CD8-positive, alpha-beta memory T cell (primary cell): ENCODE data around the gene ZFP82. TPM values are rescaled to one million over a fixed set of nuclear protein-coding genes. Genes with fewer than 3 reads are reported as not detected.

Experiments
- CTCF ChIA-PET: fragments of 350-600 bp; sonication (Branson Sonifier 250); formaldehyde crosslinking; loops from one replicate; lab custom pipeline; 2021; ENCODE audit warnings: antibody characterized with exemption; lab: Charles Lee
- POLR2A ChIA-PET: fragments of 350-600 bp; sonication (Branson Sonifier 250); formaldehyde crosslinking; loops from one replicate; lab custom pipeline; 2021; ENCODE audit warnings: antibody characterized with exemption; lab: Charles Lee
- DNase-seq, 5 donors: peaks; one replicate each; pipeline versions ENCODE4 v3.0.0 to v3.0.0-alpha.2; 2020 to 2022; ENCODE audit warnings: mixed read lengths in 1 of 5
- H3K27ac ChIP-seq: one replicate; pipeline ENCODE4 v1.7.0; 2013; ENCODE audit warnings: low read depth, mild to moderate bottlenecking, low read length, moderate library complexity
- H3K27me3 ChIP-seq: 2 replicates; pipeline ENCODE4 v1.7.0; 2013; ENCODE audit warnings: low read length, mild to moderate bottlenecking; ENCODE audit not compliant: insufficient read depth, poor library complexity, severe bottlenecking
- H3K36me3 ChIP-seq: 2 replicates; pipeline ENCODE4 v1.7.0; 2013; ENCODE audit warnings: mild to moderate bottlenecking, low read length, moderate library complexity; ENCODE audit not compliant: insufficient read depth
- H3K4me1 ChIP-seq: 2 replicates; pipeline ENCODE4 v1.7.0; 2013; ENCODE audit warnings: mild to moderate bottlenecking, low read length, moderate library complexity; ENCODE audit not compliant: insufficient read depth
- H3K4me3 ChIP-seq: 2 replicates; pipeline ENCODE4 v1.7.0; 2013; ENCODE audit warnings: mild to moderate bottlenecking, low read length
- H3K9me3 ChIP-seq: 2 replicates; pipeline ENCODE4 v1.7.0; 2013; ENCODE audit warnings: mild to moderate bottlenecking, low read length
- H3K27ac Mint-ChIP-seq, 8 donors: one replicate each; pipeline ENCODE4 v1.8.0; 2020 to 2021; ENCODE audit warnings: mixed read lengths in 8 of 8, mild to moderate bottlenecking in 6 of 8, inconsistent platforms in 3 of 8, moderate library complexity in 3 of 8
- H3K27me3 Mint-ChIP-seq, 2 donors: one replicate each; pipeline ENCODE4 v1.8.0; 2020 to 2021; ENCODE audit warnings: mixed read lengths in 2 of 2, mild to moderate bottlenecking in 1 of 2, moderate library complexity in 1 of 2
- H3K36me3 Mint-ChIP-seq, 3 donors: one replicate each; pipeline ENCODE4 v1.8.0; 2020 to 2021; ENCODE audit warnings: mixed read lengths in 3 of 3, inconsistent platforms in 1 of 3, mild to moderate bottlenecking in 1 of 3
- H3K4me1 Mint-ChIP-seq, 3 donors: one replicate each; pipeline ENCODE4 v1.8.0; 2020 to 2021; ENCODE audit warnings: mixed read lengths in 3 of 3, inconsistent platforms in 1 of 3, mild to moderate bottlenecking in 1 of 3
- H3K4me3 Mint-ChIP-seq, 7 donors: one replicate each; pipeline ENCODE4 v1.8.0; 2020 to 2021; ENCODE audit warnings: mixed read lengths in 7 of 7, mild to moderate bottlenecking in 6 of 7, moderate library complexity in 4 of 7, inconsistent platforms in 2 of 7
- H3K9me3 Mint-ChIP-seq, 5 donors: one replicate each; pipeline ENCODE4 v1.8.0; 2020 to 2022; ENCODE audit warnings: mixed read lengths in 5 of 5, mild to moderate bottlenecking in 3 of 5, moderate library complexity in 2 of 5, inconsistent platforms in 1 of 5
- polyA plus RNA-seq: library from polyadenylated mRNA; unstranded; fragments of 300-500 nt; fragmentation: Illumina TruSeq; gene quantifications from one replicate; pipeline ENCODE4 v1.2.3, GENCODE V29; 2021
- total RNA-seq, 2 experiments: library from RNA; stranded (reverse); gene quantifications; one replicate each; pipeline ENCODE4 v1.2.3, GENCODE V29; 2021

Gene ZFP82
- total RNA-seq (1 to 10 TPM; 4.9 to 6.2 TPM), polyA plus RNA-seq (12.8 TPM)

DNA sequence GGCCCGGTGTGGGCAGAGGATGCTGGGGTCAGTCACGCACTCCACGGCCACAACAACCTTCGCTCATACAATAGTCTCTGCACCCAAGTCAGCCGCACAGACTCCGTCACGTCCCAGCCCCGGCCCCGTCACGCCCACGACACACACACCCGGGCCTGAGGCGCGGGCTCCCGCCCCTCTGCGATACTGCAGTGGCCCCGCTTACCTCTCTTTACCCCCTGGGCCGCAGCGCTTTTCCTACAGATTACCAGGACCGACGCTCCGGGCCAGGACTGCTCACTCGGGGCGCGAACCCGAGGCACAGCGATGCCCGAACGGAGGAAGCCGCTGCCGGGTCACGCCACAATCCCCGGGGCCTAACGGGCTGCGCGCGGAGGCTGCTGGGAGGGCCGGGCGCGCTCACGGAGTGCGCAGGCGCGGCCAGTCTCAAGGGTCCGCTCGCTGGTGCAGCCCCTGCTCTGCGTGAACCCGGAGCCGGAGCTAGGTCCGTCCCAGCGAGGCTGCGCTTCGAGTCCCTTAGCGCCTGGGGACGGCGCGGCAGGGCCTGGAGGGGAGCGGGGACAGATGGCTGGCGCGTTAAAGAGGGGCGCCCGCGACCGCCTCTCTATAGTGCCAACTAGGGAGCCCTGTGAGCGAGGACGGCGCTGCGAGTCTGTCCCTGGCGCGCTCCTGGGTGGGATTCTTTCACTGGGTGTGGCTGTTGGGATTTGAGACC, at the start of gene ZFP82:
ZFP82 (minus strand) TSS at position 358 of the 715 bp plus-strand sequence. CDS start 8,855 bp downstream, outside the sequence.
- ChIA-PET CTCF (no interaction called here), POLR2A (interaction anchor here (0.6 to 1.3 kb wide), 4 partner anchors 38 to 293 kb away, joined by 3 to 5 read pairs (median 4); partner anchors contain the start of gene ZNF566)
- peak within 1 kb of the TSS; percentile 63 for H3K4me3 ChIP-seq
- Mint-ChIP-seq H3K4me3 (peak within 1 kb of the TSS; percentile 89 to 95 (median 92)), H3K9me3 (peaks cover 3 to 29% (median 17%) of the 10 kb centered on the region in 5 donors), H3K36me3 (peaks cover 7 to 33% (median 29%) of the 10 kb centered on the region in 3 donors), H3K27ac (peak within 1 kb of the TSS; percentile 55 to 97 (median 95)), H3K27me3 (peaks cover 18 to 23% of the 10 kb centered on the region in 2 donors), H3K4me1 (peaks cover 23 to 42% (median 40%) of the 10 kb centered on the region in 3 donors)
- H3K36me3 ChIP-seq = no peaks in the 10 kb centered on the region
- peaks cover 11% of the 10 kb centered on the region for H3K4me1 ChIP-seq
- H3K9me3 ChIP-seq = no peaks in the 10 kb centered on the region
- DNase-seq = peak; percentile 63 to 80 (median 77)
- peaks cover 6% of the 10 kb centered on the region for H3K27me3 ChIP-seq
- H3K27ac ChIP-seq = peak within 1 kb of the TSS; percentile 78

DNA sequence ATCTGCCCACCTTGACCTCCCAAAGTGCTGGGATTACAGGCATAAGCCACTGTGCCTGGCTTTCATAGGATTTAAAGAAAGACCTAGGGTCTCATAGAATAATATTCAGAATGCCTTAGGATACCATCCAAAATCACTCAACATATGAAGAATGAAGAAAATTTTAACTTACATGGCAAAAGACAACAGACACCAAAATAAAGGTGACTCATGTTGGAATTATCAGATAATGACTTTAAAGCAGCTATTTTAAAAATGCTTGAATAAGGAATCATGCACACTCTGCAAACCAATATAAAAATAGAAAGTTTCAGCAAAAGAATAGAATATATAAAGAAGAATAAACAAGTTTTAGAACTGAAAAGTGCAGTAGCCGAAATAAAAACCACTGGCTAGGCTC, 41.6 kb upstream of the ZFP82 start:
- H3K36me3 ChIP-seq = peaks cover 4% of the 10 kb centered on the region
- no peaks in the 10 kb centered on the region for H3K4me1 ChIP-seq
- H3K4me3 ChIP-seq = no peak overlapping the region
- peaks cover 38 to 66% (median 51%) of the 10 kb centered on the region in 5 donors for H3K9me3 Mint-ChIP-seq
- DNase-seq = no peak
- no peak overlapping the region for H3K4me3 Mint-ChIP-seq
- H3K27me3 ChIP-seq = no peaks in the 10 kb centered on the region
- ChIA-PET CTCF (no interaction called here), POLR2A (no interaction called here)
- no peaks in the 10 kb centered on the region for H3K27me3 Mint-ChIP-seq
- H3K27ac Mint-ChIP-seq = peak overlapping the region in 1 of 8 donors; percentile 64
- H3K9me3 ChIP-seq = peaks cover 4% of the 10 kb centered on the region
- no peak overlapping the region for H3K27ac ChIP-seq
- H3K36me3 Mint-ChIP-seq = peaks cover 16 to 71% (median 64%) of the 10 kb centered on the region in 3 donors
- H3K4me1 Mint-ChIP-seq = no peaks in the 10 kb centered on the region

DNA sequence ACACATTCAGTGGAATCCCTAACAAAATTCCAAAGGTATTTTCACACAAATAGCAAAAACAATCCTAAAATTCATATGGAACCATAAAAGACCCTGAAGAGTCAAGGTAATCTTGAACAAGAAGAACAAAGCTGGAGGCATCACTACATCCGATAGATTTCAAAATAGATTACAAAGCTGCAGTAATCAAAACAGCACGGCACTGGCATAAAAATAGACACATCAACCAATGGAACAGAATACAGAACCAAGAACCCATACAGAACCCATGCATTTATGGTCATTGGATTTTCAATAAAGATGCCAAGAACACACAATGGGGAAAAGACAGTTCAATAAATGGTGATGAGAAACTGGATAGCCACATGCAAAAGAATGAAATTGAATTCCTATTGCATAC, 38.4 kb upstream of the ZFP82 start:
- Mint-ChIP-seq H3K27me3 (no peaks in the 10 kb centered on the region), H3K36me3 (peaks cover 26 to 73% (median 67%) of the 10 kb centered on the region in 3 donors), H3K4me1 (peaks cover 0 to 2% (median 0%) of the 10 kb centered on the region in 3 donors), H3K27ac (no peak overlapping the region), H3K4me3 (no peak overlapping the region), H3K9me3 (peaks cover 50 to 79% (median 69%) of the 10 kb centered on the region in 5 donors)
- ChIA-PET POLR2A (no interaction called here), CTCF (no interaction called here)
- H3K36me3 ChIP-seq = peaks cover 8% of the 10 kb centered on the region
- no peak overlapping the region for H3K4me3 ChIP-seq
- DNase-seq = no peak
- peaks cover 20% of the 10 kb centered on the region for H3K9me3 ChIP-seq
- H3K27me3 ChIP-seq = no peaks in the 10 kb centered on the region
- no peak overlapping the region for H3K27ac ChIP-seq
- no peaks in the 10 kb centered on the region for H3K4me1 ChIP-seq

DNA sequence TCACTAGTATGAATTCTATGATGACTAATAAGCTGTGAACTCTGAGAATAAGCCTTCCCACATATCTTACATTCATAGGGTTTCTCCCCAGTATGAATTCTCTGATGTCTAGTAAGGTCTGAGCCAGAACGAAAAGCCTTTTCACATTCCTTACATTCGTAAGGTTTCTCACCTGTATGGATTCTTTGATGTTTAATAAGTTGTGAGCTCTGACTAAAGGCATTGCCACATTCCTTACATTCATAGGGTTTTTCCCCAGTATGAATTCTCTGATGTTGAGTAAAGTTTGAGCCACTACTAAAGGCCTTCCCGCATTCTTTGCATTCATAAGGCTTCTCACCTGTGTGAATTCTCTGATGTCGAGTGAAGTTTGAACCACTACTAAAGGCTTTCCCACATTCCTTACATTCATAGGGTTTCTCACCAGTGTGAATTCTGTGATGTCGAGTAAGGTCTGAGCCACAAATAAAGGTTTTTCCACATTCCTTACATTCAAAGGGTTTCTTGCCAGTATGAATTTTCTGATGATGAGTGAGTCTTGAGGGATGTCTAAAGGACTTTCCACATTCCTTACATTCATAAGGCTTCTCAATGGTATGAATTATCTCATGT, 30.7 kb upstream of the ZFP82 start:
- no peak for DNase-seq
- Histone ChIP-seq H3K27ac (no peak overlapping the region), H3K9me3 (peaks cover 40% of the 10 kb centered on the region), H3K4me1 (no peaks in the 10 kb centered on the region), H3K4me3 (peak overlapping the region; percentile 1), H3K36me3 (peaks cover 24% of the 10 kb centered on the region), H3K27me3 (no peaks in the 10 kb centered on the region)
- H3K4me1 Mint-ChIP-seq = peaks cover 0 to under 1% (median 0%) of the 10 kb centered on the region in 3 donors
- peaks cover 24 to 70% (median 68%) of the 10 kb centered on the region in 3 donors for H3K36me3 Mint-ChIP-seq
- no peak overlapping the region for H3K4me3 Mint-ChIP-seq
- peaks cover 44 to 93% (median 89%) of the 10 kb centered on the region in 5 donors for H3K9me3 Mint-ChIP-seq
- CTCF ChIA-PET = interaction anchor here (0.9 kb wide), 1 partner anchor 1887 kb away, joined by 3 read pairs; the partner anchor contains the start of gene CATSPERG
- POLR2A ChIA-PET = no interaction called here
- H3K27me3 Mint-ChIP-seq = no peaks in the 10 kb centered on the region
- no peak overlapping the region for H3K27ac Mint-ChIP-seq

DNA sequence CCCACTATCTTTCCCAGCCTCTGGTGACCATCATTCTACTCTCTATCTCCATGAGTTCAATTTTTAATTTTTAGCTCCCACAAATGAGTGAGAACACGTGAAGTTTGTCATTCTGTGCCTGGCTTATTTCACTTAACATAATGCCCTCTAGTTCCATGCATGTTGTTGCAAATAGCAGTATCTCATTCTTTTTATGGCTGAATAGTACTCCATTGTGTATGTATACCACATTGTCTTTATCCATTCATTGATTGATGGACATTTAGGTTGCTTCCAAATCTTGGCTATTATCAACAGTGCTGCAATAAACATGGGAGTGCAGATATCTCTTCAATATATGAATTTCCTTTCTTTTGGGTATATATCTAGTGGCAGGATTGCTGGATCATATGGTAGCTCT, 22.9 kb upstream of the ZFP82 start:
- ChIA-PET CTCF (no interaction called here), POLR2A (no interaction called here)
- peaks cover 0 to 30% (median 12%) of the 10 kb centered on the region in 3 donors for H3K36me3 Mint-ChIP-seq
- H3K27me3 Mint-ChIP-seq = no peaks in the 10 kb centered on the region
- no peak overlapping the region for H3K27ac ChIP-seq
- no peaks in the 10 kb centered on the region for H3K36me3 ChIP-seq
- H3K4me3 Mint-ChIP-seq = no peak overlapping the region
- no peaks in the 10 kb centered on the region for H3K4me1 ChIP-seq
- DNase-seq = no peak
- no peaks in the 10 kb centered on the region for H3K27me3 ChIP-seq
- H3K4me1 Mint-ChIP-seq = no peaks in the 10 kb centered on the region
- H3K9me3 ChIP-seq = peaks cover 7% of the 10 kb centered on the region
- no peak overlapping the region for H3K27ac Mint-ChIP-seq
- no peak overlapping the region for H3K4me3 ChIP-seq
- peaks cover 24 to 81% (median 68%) of the 10 kb centered on the region in 5 donors for H3K9me3 Mint-ChIP-seq

DNA sequence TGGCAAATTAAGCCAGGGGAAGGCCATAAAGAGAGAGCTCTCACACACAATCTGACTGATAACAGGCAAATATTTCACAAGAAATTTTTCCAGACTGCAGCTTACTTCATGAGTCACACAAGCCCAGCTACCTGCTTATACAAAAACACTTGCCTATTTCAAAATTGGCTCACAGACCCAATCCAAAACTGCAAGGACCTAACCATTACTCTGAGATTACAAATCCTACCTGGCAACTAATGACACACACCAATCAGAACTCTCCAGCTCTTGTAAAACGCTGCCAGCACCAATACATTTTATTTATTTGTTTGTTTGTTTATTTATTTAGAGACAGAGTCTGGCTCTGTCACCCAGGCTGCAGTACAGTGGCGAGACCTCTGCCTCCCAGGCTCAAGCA, 18.1 kb upstream of the ZFP82 start:
- H3K4me1 Mint-ChIP-seq = no peaks in the 10 kb centered on the region
- no peaks in the 10 kb centered on the region for H3K36me3 ChIP-seq
- H3K4me3 Mint-ChIP-seq = no peak overlapping the region
- CTCF ChIA-PET = no interaction called here
- DNase-seq = no peak
- no peaks in the 10 kb centered on the region for H3K9me3 ChIP-seq
- POLR2A ChIA-PET = no interaction called here
- no peaks in the 10 kb centered on the region for H3K4me1 ChIP-seq
- no peak overlapping the region for H3K27ac ChIP-seq
- no peak overlapping the region for H3K4me3 ChIP-seq
- H3K27me3 Mint-ChIP-seq = peaks cover 2 to 3% of the 10 kb centered on the region in 2 donors
- peaks cover 0 to 20% (median 5%) of the 10 kb centered on the region in 3 donors for H3K36me3 Mint-ChIP-seq
- no peaks in the 10 kb centered on the region for H3K27me3 ChIP-seq
- H3K9me3 Mint-ChIP-seq = peaks cover 24 to 76% (median 53%) of the 10 kb centered on the region in 5 donors
- no peak overlapping the region for H3K27ac Mint-ChIP-seq

DNA sequence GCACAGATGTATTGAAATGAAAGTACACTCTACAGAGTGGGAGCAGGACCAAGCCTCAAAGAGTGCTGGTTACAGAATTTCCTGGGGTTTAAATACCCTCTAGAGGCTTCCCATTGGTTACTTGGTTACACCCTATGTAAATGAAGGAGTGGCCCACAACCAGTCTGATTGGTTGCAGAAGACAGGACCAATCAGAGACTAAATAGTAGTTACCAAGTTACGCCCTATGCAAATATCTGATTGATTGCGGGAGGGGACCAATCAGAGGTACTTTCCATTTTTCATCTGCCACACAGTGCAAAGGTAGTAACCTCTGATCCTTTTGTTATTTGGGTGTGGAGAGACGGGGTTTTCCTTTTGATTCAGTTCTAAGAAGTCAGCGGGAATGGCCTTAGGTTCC, 5.5 kb upstream of the ZFP82 start:
- DNase-seq = no peak

More for the DNA sequence above, 5.5 kb upstream of the ZFP82 start:
- peaks cover 6% of the 10 kb centered on the region for H3K27me3 ChIP-seq
- H3K4me1 Mint-ChIP-seq = peaks cover 5 to 7% (median 6%) of the 10 kb centered on the region in 3 donors
- H3K27ac ChIP-seq = no peak overlapping the region
- no peak overlapping the region for H3K27ac Mint-ChIP-seq
- H3K27me3 Mint-ChIP-seq = peaks cover 36 to 51% of the 10 kb centered on the region in 2 donors
- CTCF ChIA-PET = no interaction called here
- H3K36me3 ChIP-seq = no peaks in the 10 kb centered on the region
- no peak overlapping the region for H3K4me3 Mint-ChIP-seq
- POLR2A ChIA-PET = no interaction called here
- H3K4me1 ChIP-seq = peaks cover 2% of the 10 kb centered on the region
- peaks cover 6 to 42% (median 26%) of the 10 kb centered on the region in 5 donors for H3K9me3 Mint-ChIP-seq
- H3K4me3 ChIP-seq = no peak overlapping the region
- H3K36me3 Mint-ChIP-seq = peaks cover 0 to 32% (median 2%) of the 10 kb centered on the region in 3 donors
- H3K9me3 ChIP-seq = no peaks in the 10 kb centered on the region
